ENCODE data around the gene SEL1L. TPM values are rescaled to one million over a fixed set of nuclear protein-coding genes. Genes with fewer than 3 reads are reported as not detected.

Gene SEL1L
- total and polyA plus RNA-seq, 7 donors: 15.5 to 83.4 (median 45.2) TPM

DNA sequence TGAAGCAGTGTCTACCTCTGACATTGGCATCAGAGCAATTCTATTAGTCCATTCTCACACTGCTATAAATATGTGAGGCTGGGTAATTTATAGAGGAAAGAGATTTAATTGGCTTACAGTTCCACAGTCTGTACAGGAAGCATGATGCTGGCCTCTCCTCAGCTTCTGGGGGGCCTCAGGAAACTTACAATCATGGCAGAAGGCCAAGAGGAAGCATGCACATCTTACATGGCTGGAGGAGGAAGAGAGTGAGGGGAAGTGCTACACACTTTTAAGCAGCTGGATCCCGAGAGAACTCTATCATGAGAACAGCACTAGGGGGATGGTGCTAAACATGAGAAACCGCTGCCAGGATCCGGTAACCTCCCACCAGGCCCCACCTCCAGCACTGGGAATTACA, 25.7 kb upstream of the SEL1L start:
- no peaks in the 10 kb centered on the region for H3K27me3 ChIP-seq (ENCODE audit: insufficient read depth in 3 of 3, low read length in 2 of 3)
- 35 to 59% (median 46%) methylated on average over 3 of the region's 3 CpGs for WGBS, 3 donors
- no peak overlapping the region for H3K27ac ChIP-seq
- H3K4me3 ChIP-seq: no peak overlapping the region
- no peaks in the 10 kb centered on the region for H3K9me3 ChIP-seq
- intact Hi-C loops (cut with DNase I): no loop called here
- no peak for TF ChIP-seq CTCF (IDR thresholded peaks at IDR 0.05)
- H3K4me1 ChIP-seq: no peaks in the 10 kb centered on the region
- H3K36me3 ChIP-seq (ENCODE audit: insufficient read depth in 1 of 2, low read depth in 1 of 2): no peaks in the 10 kb centered on the region
- no peak for DNase-seq
- ATAC-seq: no peak

DNA sequence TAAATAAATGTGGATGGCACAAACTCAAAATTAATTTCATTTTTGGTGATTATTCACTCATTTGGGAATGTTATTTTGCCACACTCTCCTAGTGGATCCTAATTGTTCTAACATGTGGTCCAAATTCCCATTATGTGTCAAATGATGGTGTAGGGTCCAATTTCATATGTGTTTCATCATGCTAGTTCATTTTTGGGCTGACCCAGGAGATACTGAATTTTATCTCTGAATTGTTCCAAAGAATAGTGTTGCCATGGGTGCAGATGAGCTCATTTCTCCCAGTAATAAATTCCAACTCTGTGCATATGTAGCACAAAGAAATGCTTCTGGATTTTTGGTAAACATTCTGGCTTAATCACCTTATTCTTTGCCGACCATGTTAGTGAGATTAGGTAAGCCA, 23.5 kb upstream of the SEL1L start:
- no peak for TF ChIP-seq CTCF (IDR thresholded peaks at IDR 0.05)
- no peak for ATAC-seq
- WGBS, 3 donors: 76 to 83% (median 81%) methylated on average over 1 of the region's 1 CpG

GRCh38 chr14:81555684-81556083, 22.0 kb upstream of the SEL1L start:
- ATAC-seq (no peak), DNase-seq (no peak)
- H3K9me3 ChIP-seq: no peaks in the 10 kb centered on the region
- H3K27me3 ChIP-seq (ENCODE audit: insufficient read depth in 3 of 3, low read length in 2 of 3): peaks cover 0 to 2% (median 0%) of the 10 kb centered on the region in 3 donors
- H3K36me3 ChIP-seq (ENCODE audit: insufficient read depth in 1 of 2, low read depth in 1 of 2): no peaks in the 10 kb centered on the region
- H3K27ac ChIP-seq: no peak overlapping the region
- intact Hi-C loops (cut with DNase I): no loop called here
- no peak overlapping the region for H3K4me3 ChIP-seq
- WGBS, 3 donors: 65 to 73% (median 73%) methylated on average over 2 of the region's 2 CpGs
- H3K4me1 ChIP-seq: no peaks in the 10 kb centered on the region
- no peak for TF ChIP-seq CTCF (IDR thresholded peaks at IDR 0.05)

More for the DNA sequence above, 23.5 kb upstream of the SEL1L start:
- Histone ChIP-seq H3K36me3 (ENCODE audit: insufficient read depth in 1 of 2, low read depth in 1 of 2) (no peaks in the 10 kb centered on the region), H3K27ac (no peak overlapping the region), H3K4me3 (no peak overlapping the region), H3K27me3 (ENCODE audit: insufficient read depth in 3 of 3, low read length in 2 of 3) (no peaks in the 10 kb centered on the region), H3K4me1 (no peaks in the 10 kb centered on the region), H3K9me3 (no peaks in the 10 kb centered on the region)
- intact Hi-C loops (cut with DNase I): no loop called here
- DNase-seq: no peak

DNA sequence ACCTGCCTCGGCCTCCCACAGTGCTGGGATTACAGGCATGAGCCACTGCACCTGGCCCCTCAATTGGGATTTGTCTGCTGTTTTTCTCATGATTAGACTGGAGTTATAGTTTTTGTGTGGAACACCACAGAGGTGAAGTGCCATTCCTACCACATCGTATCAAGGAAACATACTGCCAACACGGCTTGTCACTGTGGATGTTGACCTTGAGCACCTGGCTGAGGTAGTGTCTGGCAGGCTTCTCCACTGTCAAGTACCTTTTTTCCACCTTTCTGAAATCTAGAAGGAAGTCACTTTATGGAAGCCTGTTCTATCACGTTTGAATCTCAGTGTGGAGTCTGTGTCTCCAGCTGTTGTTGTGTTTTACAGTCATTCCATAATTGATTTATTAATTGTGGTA, 21.4 kb upstream of the SEL1L start:
- TF ChIP-seq CTCF (IDR thresholded peaks at IDR 0.05): no peak
- Histone ChIP-seq H3K27ac (no peak overlapping the region), H3K36me3 (ENCODE audit: insufficient read depth in 1 of 2, low read depth in 1 of 2) (no peaks in the 10 kb centered on the region), H3K9me3 (no peaks in the 10 kb centered on the region), H3K4me1 (no peaks in the 10 kb centered on the region), H3K4me3 (no peak overlapping the region), H3K27me3 (ENCODE audit: insufficient read depth in 3 of 3, low read length in 2 of 3) (peaks cover 0 to 2% (median 0%) of the 10 kb centered on the region in 3 donors)
- 65 to 79% (median 66%) methylated on average over 4 of the region's 4 CpGs for WGBS, 3 donors
- intact Hi-C loops (cut with DNase I): no loop called here
- no peak for ATAC-seq
- no peak for DNase-seq

GRCh38 chr14:81551471-81551870, 17.8 kb upstream of the SEL1L start:
- H3K9me3 ChIP-seq: no peaks in the 10 kb centered on the region
- peaks cover 0 to 2% (median 0%) of the 10 kb centered on the region in 3 donors for H3K27me3 ChIP-seq (ENCODE audit: insufficient read depth in 3 of 3, low read length in 2 of 3)
- no peaks in the 10 kb centered on the region for H3K4me1 ChIP-seq
- ATAC-seq: no peak
- intact Hi-C loops (cut with DNase I): no loop called here
- 86 to 91% (median 86%) methylated on average over 3 of the region's 3 CpGs for WGBS, 3 donors
- H3K27ac ChIP-seq: no peak overlapping the region
- TF ChIP-seq CTCF (IDR thresholded peaks at IDR 0.05): no peak
- H3K36me3 ChIP-seq (ENCODE audit: insufficient read depth in 1 of 2, low read depth in 1 of 2): no peaks in the 10 kb centered on the region
- H3K4me3 ChIP-seq: no peak overlapping the region
- no peak for DNase-seq

Data from psoas muscle (tissue), 8 donors.